ENCODE data around the gene NAA10.

Gene NAA10

DNA sequence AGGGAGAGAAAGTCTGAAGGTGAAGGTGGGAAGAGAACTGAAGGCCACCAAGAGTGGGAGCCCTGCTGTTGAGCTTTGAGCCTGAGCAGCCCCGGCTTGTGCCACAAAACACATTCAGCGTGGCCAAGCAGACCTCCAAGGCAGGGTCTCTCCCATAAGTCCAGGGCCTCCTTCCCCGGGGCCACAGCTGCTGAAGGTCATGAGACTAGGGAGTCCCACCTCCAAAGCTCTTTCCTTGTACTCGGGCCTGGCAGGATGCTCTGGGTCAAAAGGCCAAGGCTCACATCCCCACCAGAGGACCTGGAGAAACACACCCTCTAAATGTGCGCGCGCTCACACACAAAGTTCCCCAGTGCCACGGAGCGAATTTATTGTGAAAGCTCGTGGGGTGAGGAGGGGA, 5.3 kb downstream of the NAA10 start:
- no peak for DNase-seq (ENCODE audit: low read depth in 2 of 2)

DNA sequence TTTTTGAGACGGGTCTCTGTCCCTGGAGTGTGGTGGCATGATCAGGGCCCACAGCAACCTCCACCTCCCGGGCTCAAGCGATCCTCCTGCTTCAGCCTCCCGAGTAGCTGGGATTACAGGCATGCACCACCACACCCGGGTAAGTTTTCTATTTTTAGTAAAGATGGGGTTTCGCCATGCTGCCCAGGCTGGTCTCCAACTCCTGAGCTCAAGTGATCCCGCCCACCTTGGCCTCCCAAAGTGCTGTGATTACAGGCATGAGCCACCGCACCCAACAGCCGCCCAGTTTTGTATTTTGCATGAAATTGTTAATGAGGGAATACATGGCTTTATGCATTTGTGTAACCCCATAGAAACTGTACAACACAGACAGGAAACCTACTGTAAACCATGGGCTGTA, 6.0 kb downstream of the NAA10 start:
- no peak for DNase-seq (ENCODE audit: low read depth in 2 of 2)

DNA sequence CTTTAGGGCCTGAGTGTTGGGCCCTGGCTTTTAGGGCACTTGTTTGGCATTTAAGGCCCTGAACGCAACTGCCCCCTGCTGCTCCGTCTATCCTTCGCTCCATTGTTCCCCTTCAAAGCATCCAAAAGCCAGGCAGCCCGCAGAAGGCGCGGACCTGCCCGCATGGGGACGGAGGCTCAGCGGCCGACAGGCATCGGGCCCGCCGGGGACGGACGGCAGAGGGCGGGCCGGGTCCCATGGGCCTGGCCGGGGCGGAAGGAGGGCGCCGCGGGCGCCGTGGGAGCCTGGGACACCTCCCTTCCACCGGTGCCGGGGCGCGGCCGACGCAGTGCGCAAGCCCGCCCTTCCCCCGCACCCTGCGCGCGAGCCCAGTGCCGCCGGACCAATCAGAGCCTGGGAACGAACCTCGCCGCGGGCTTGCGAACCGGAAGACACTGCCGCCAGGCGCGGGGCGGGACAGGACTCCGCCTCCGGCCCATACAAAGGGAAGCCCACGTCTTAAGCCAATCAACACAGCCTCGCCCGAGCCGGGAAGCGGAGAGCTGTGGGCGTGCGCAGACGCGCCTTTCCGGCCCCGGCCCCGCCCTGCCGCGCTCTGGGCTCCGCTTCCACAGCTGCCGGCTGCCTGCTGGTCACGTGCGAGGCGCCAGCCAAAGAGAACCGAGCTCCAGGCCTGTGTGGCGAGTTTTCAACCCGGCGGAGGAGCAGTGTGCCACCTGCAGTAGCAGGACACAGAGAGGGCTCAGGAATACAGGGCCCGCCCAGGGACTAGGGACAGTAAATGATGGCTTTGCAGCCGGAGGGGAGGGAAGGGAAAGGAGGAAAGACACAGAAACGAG, 6.7 kb downstream of the NAA10 start:
- DNase-seq (ENCODE audit: low read depth in 2 of 2), result peak; percentile 80 to 87

DNA sequence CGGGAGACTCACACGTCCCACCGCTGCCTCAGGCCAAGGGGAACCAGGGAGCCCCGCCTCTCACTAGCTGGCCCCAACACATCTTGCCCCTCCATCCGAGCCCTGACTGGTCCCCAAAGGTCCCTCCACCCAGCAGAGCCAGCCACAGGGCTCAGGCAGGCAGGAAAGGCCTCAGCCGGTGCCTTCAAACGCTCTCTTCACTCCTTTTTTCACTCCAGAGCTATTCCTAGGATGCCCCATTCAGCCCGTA, 7.2 kb downstream of the NAA10 start:
- DNase-seq (ENCODE audit: low read depth in 2 of 2), result no peak

DNA sequence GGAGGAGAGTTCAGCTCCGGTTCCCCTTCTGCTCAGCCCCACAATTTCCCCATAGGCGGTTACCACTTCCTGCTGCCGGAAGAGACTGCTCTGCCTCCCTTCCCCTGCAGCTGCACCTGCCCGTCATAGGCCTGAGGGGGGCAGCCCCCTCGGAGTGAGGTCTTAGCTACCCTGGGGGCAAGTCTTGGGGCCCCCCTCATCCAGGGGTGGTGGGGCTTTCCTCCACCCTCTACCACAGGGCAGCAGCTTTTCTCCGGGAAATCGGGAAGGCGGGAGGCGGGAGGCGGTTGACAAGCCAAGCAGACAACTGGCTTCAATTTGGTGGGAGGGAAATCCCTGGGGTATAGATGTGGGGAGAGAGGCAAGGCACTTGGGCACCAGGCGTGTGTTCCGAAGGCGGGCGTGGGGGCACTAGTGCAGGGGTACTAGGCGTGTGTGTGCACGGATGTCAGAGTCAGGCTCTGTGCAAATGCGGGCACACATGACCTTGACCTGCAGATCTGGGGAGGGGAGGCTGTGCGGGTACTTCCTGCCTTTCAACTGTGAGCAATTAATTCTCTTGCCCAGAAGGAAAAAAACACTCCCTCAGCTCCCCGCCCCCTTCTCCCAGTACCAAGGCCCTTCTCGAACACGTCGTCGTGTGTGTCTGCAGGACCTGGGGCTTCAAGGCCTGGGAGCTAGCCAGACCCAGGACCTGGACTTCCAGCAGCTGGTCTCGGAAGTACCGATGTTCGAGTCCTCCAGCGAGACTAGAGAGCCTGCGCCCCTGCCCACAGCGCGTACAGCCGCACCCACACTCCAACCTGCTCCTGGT, 7.8 kb downstream of the NAA10 start:
- DNase-seq (ENCODE audit: low read depth in 2 of 2), result peak; percentile 43 to 50

DNA sequence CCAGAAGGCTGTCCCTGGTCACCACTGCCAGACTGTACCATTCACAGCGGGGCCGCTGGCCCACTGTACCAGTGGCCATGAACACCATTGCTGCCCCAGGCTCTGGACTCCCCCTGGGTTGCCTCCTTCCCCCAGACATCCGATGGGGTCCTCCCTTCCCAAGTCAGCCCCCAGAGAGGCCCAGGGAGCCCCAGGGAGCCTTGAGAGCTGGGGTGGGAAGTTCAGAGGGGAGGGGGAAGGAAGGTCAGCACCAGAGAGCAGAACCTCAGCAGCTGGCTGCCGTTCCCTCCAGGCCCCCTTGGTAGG, 8.3 kb downstream of the NAA10 start:
- DNase-seq (ENCODE audit: low read depth in 2 of 2), result no peak

DNA sequence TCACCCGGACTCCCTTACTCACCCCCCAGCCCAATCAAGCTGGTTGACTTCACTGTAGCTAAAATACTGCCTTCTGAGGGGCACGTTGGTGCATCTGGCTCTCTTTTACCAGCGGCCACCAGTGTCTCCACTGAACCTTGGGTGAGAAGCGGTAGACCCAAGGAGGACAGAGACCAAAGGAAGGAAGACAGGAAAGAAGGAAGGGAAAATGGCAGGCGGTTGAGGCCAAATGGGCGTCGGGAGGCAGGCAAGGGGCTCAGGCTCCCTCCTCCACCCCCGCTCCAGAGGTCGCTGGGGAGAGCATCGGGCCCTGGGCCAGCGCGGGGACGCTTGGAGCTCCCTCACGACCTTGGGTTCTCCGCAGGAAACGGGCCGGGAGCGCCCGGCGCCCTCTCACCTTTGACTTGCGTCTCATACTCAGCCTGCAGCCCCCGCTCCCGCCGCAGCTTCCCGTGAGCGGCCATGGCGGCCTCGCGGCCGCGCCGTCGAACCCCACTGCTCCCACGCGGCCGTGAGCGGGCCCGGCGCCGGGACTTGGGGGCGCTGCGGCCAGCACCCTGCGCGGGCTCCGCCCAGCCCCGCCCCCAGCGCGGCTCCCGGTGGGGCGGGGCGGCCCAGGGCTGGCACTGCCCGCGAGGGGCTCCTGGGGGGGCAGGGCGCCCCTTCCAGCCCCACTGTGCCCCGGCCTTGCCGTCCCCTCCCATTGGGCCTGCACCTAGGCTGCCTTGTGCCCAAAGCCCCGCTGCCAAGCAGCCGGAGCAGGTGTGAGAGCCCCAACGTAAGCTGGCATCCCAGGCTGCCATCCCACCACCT, 8.9 kb downstream of the NAA10 start, which contains the start of gene ARHGAP4:
Gene ARHGAP4, minus strand, starts transcription at position 526 of the 813 bp plus-strand sequence. Its CDS starts 62 bp downstream, at position 464.
- DNase-seq (ENCODE audit: low read depth in 2 of 2), result peak in 1 of 2 donors; percentile 43

DNA sequence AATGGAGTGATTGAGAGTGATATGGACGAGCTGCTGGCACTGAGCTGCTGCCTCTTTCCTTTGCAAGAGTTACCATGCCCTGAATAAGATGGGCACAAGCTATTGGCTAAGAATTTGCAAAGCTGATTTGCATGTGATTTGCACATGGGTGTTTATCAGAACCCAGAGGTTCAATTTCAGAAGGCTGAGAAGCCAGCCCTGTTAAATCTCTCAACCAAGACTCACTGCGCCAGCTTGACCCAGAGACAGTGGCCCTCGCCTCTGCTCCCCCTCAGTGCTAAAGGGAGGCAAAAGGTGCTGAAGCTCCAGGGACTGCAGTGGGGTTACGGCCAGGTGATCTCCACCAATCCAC, 9.5 kb downstream of the NAA10 start:
- DNase-seq (ENCODE audit: low read depth in 2 of 2), result no peak

DNA sequence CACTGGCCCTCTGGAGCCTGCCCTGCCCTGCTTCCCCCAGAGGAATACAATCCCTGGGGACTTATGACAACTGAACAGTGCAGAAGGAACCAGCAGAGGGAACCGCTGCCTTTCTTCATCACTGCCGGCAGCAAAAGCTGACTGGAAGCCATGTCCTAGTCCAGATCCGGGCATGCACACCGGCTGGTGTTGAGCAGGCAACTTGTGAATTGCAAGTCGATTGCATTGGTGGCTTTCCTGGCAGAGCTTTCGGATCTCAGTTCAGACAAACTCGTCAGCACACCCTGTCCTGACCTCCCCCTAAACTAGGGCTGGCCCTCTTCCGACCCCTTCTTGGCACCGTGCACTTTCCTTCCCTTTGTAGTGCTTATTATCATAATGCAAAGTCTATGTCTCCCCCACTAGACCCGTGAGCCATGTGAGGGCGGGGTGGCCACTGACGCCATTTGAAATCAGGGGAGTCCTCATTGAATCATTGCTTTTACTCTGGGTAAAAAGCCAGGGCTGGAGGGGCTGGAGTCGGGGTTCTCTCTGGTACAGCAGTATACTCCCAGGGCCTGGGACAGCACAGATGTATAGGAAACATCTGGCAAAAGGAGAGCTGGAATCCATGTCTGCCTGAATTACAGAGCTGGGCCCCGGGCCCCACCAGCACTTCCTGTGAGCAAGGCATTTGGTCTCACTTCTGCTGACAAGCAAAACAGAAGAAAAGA, 10.5 kb downstream of the NAA10 start:
- DNase-seq (ENCODE audit: low read depth in 2 of 2), result no peak

DNA sequence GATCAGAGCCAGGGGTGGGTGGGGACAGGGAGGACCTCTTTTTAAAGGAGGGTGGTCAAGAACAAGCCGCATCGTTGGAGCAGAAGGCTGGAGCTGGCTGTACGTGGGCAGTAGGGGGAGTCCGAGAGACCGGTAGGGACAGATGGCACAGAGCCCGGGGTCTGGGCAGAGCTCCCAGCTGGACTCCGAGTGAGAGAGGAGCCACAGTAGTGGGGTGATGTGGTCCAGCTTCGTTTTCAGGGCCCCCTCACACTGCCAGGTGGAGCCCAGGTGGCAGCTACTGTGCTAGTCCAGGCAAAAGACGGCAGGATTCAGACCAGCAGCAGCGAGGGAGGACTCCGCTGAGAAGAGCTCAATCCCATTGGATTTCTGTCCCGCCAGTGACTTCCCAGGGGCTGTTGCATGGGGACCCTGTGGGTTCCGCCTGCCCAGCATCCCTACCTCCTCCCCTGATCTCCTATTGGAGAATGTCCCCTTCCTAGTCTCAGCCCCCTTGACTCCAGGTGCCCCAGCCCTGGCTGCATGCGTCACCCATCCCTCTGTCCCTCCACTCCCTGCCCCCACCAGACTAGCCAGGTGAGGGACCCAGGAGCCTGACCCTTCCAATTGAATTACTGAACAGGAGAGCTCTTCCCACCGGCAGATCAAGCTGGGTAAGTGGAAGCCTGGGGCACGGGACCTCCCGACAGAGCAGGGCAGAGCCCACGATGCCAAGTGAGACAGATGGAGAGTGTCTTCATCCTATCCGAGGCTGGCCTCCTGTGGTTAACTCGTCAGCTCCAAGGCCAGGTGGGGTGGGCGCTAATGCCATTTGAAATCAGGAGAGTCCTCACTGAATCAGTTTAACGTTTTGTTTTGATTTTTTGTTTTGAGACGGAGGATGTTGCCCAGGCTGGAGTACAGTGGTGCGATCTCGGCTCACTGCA, 11.6 kb downstream of the NAA10 start:
- DNase-seq (ENCODE audit: low read depth in 2 of 2), result no peak

DNA sequence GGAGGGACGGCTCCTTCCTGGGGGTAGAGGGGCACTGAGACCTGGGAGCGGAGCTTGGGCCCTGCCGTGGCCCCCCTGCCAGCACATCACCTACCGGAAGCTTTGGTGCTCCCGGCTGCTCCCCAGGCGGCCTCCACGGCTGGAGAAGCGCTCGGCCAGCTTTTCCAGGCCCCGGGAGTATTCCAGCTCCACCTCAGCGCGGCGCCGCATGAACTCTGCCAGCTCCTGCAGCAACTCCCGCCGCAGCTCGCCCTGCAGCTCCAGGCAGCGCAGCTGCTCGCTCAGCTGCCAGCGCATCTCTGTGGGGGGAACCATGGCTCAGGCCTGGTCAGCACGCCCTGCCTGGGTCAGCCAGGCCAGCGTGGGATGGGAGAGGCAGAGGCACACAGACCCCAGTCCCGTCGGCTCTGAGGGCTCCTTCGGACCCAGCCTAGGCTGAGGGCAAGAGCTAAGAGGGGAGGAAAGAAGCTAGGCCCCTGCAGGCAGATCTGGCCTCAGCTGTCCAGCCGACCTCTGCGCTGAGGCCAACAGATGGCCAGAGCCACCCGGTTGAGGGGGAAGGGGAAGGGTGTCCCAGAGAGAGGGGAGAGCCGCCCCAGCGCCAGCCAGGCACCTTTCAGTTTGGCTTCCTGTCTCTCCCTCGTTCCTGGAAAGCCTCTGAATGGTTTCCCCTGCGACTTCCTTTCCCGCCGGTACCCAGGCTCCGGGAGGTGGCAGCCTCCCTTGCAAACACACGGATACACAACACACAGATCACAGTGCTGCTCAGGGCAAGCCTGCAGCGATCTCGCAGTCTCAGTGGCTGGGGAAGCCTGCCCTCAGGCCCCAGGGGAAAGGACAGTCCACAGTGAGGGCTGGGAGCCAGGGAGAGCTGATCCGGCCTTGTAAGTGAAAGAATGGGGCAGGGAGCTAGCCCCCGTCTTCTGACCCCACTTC, 13.1 kb downstream of the NAA10 start:
- DNase-seq (ENCODE audit: low read depth in 2 of 2), result no peak

DNA sequence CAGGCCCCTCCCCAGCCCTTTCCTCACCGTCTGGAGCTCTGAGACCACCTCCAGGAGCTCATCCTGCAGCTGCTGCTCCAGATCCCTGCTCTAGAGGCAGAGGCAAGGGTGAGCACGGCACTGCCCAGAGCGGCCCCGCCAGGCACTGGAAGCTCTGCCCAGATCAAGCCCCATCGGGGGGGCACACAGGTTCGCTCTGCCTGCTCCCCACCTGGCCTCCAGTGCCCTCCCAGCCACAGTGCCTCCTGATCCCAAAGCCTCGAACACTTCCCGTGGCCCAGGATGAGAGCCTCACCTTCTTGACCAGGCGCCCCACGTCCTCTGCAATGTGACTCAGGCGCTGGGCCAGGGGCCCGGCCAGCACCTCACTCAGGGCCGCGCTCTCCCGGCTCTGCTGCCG, 13.8 kb downstream of the NAA10 start:
- DNase-seq (ENCODE audit: low read depth in 2 of 2), result no peak

DNA sequence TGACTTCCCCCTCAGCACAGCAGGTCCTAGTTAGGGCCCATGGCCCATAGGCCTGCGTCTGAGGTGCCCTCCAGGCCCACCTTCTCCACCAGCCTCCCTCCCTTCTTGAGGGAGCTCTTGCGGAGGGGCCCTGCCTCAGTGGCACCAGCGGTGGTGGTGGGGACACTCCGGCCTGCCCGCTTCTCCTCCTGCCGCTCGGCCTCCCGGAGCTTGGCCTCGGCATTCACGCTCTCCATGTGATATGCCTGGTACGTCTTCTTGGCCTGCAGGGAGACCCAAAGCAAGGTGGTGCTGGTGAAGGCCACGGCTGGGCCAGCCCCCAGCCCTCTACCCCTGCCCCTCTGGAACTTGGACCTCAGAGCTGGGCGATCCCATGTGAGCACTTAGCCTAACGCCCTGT, 14.3 kb downstream of the NAA10 start:
- no peak for DNase-seq (ENCODE audit: low read depth in 2 of 2)

DNA sequence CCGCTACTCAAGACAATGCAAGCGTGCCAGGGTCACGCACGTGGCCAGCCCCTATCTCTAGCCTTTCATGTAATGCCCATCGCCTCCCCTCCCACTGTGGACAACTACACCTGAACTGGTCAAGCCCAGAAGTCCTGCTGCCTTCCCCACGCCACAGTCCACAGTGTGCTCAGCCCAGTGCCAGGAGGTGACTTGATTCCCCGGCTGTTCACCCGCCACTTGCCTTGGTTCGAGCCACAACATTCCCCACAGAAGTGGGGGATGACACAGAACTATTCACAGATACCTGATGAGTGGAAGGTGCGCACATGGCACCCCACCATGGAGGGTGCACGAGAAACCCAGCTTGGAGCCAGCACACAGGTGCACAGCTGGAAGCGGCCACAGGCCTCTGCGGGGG, 15.6 kb downstream of the NAA10 start:
- no peak for DNase-seq (ENCODE audit: low read depth in 2 of 2)

DNA sequence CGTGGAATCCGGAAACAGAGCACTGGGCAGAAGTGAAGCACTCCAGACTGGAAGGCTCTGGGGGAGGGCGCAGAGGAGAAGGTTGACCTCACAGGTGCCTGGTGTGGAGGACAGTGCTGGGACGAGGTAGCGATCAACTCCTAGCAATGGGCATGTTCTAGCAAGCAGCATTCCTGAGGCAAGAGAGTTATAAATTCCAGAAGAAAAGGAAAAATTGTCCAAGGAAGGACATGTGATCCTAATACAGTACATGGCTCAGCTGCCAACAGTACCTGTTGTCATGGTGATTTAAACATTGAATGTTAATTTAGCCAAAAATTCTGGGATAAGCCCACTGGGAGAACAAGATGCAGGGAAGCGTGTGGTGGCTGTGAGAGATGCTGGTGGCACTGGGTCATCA, 17.0 kb downstream of the NAA10 start:
- no peak for DNase-seq (ENCODE audit: low read depth in 2 of 2)

DNA sequence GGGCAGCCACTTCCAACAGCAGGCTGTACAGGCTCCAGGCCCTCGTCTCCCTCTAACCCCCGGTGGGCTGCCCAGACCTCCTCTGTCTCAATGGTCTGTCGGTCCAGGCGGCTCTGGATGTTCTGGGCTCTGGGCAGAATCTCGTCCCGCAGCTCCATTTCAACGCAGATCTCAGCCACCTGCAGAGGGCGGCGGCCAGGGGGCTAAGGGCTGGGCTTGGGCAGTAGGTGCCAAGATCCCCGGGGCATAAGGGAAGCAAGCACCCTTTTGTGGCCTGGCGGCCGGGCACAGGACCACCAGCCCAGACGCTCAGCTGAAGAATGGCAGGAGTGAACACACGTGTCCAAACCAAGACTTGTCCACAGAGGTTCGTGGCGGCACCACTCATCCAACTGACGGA, 21.1 kb downstream of the NAA10 start:
- DNase-seq (ENCODE audit: low read depth in 2 of 2), result no peak

DNA sequence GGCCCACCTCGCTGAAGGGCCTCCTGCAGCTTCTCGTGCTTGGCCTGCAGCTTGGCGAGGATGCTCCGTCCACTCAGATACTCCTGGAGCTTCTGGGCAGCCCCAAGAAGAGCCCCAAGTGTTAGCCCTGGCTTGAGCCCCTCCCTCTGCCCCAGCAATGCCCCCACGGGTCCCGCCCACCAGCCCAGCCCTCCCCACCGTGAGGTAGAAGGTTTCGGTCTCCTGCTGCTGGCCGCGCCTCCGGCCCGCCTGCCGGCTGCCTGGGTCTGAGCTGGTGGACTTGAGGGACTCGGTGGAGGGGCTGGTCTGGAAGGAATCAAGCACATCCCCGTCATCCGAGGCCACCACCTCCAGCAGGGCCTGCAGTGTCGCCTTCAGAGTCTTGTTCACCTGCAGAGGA, 21.6 kb downstream of the NAA10 start:
- no peak for DNase-seq (ENCODE audit: low read depth in 2 of 2)

DNA sequence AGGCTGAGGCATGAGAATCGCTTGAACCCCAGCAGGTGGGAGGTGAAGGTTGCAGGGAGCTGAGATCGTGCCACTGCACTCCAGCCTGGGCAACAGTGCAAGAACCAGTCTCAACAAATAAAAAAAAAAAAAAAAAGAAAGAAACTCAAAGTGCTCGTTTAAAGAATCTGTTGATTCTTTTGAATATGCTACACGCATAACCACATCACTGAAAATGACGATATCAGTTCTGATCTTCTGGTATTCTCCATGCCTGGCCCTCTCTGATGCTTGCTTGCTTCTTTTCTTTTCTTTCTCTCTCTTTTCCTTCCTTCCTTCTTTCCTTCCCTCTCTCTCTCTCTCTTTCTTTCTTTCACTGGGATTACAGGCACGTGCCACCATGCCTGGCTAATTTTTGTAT, 23.0 kb downstream of the NAA10 start:
- no peak for DNase-seq (ENCODE audit: low read depth in 2 of 2)

DNA sequence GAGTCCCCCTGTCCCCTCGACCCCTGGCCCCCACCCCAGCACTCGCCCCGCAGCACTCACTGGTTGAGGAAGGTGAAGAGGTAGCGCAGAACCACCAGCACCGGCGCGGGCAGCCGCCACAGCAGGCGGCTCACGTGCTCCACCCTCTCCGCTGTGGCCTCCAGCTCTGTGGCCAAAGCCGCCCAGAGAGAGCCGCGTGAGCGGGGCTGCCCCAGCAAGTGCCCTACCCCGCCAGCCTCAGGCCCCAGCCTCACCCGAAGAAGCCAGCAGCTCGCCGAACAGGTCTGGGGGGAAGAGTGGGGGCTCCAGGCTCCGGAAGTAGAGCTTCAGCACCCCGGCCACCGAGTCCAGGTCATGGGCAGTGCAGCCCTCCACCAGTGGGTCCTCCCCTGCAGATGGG, 24.4 kb downstream of the NAA10 start:
- DNase-seq (ENCODE audit: low read depth in 2 of 2), result no peak

DNA sequence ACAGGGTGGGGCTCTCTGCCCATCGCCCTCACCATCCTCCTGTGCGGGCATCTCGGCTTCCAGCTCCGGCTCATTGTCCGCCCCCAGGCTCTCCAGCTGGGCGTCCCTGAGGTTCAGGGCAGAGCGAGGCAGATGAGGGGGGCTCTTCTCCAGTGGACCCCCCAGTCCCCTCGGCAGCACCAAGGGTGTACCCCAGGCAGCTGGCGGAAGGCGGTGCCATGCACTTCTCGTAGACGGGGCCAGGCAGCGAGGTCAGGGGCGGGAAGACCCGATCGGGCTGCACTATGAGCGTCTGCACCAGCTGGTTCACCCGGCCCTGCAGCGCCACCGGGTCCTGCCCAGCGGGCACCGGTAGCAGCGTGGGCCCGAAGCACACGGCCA, 24.9 kb downstream of the NAA10 start:
- DNase-seq (ENCODE audit: low read depth in 2 of 2), result no peak
